Liver (tissue), 9 donors: ENCODE measurements around the gene PCDH12. TPM values are rescaled to one million over a fixed set of nuclear protein-coding genes. Genes with fewer than 3 reads are reported as not detected.
A peak's percentile ranks its signal among the peaks of the same experiment; 100 is the strongest.

Experiments
- DNase-seq: peaks from one replicate; pipeline ENCODE4 v3.0.0-alpha.2; 2017; ENCODE audit warnings: low spot score
- H3K27ac ChIP-seq, 2 donors: one replicate each; pipeline ENCODE4 v1.7.0; 2013; ENCODE audit warnings: inconsistent platforms in 2 of 2, low read length in 2 of 2, control low read depth in 1 of 2, low read depth in 1 of 2, mild to moderate bottlenecking in 1 of 2
- H3K27me3 ChIP-seq, 4 donors: one replicate each; pipeline versions ENCODE4 v1.6.1 to v1.7.0; 2013; ENCODE audit warnings: low read length in 3 of 4, inconsistent platforms in 1 of 4, mild to moderate bottlenecking in 1 of 4, moderate library complexity in 1 of 4; ENCODE audit not compliant: control insufficient read depth in 4 of 4, insufficient read depth in 4 of 4
- H3K36me3 ChIP-seq, 4 donors: one replicate each; pipeline versions ENCODE4 v1.6.1 to v1.7.0; 2013; ENCODE audit warnings: low read length in 3 of 4, mild to moderate bottlenecking in 3 of 4, low read depth in 1 of 4, moderate library complexity in 1 of 4; ENCODE audit not compliant: control insufficient read depth in 4 of 4, insufficient read depth in 3 of 4
- H3K4me1 ChIP-seq, 4 donors: one replicate each; pipeline versions ENCODE4 v1.6.1 to v1.7.0; 2013; ENCODE audit warnings: low read length in 3 of 4, mild to moderate bottlenecking in 3 of 4, moderate library complexity in 1 of 4; ENCODE audit not compliant: control insufficient read depth in 4 of 4, insufficient read depth in 4 of 4
- H3K4me3 ChIP-seq, 3 donors: one replicate each; pipeline versions ENCODE4 v1.6.1 to v1.7.0; 2013; ENCODE audit warnings: low read length in 3 of 3, control low read depth in 1 of 3, low read depth in 1 of 3, mild to moderate bottlenecking in 1 of 3
- H3K9ac ChIP-seq, 2 donors: one replicate each; pipeline ENCODE4 v1.7.0; 2013; ENCODE audit warnings: low read length in 2 of 2, mild to moderate bottlenecking in 2 of 2, moderate library complexity in 2 of 2, control low read depth in 1 of 2, low read depth in 1 of 2
- H3K9me3 ChIP-seq, 4 donors: one replicate each; pipeline versions ENCODE4 v1.6.1 to v1.7.0; 2013; ENCODE audit warnings: low read length in 3 of 4; ENCODE audit not compliant: control insufficient read depth in 4 of 4
- ATF3 ChIP-seq: IDR thresholded peaks from 2 replicates; pipeline ENCODE4 v1.6.1; 2016; ENCODE audit warnings: antibody characterized with exemption
- EGR1 ChIP-seq, 2 donors: IDR thresholded peaks; 2 replicates each; pipeline ENCODE4 v1.6.1; 2016 to 2018; ENCODE audit warnings: antibody characterized with exemption in 2 of 2, low read depth in 2 of 2
- FOXA1 ChIP-seq: IDR thresholded peaks from 2 replicates; pipeline ENCODE4 v1.6.1; 2016; ENCODE audit warnings: antibody characterized with exemption
- GABPA ChIP-seq, 2 donors: IDR thresholded peaks in 1 of 2; conservative IDR thresholded peaks in 1 of 2; 2 replicates each; pipeline ENCODE4 v1.6.1; 2016; ENCODE audit warnings: antibody characterized with exemption in 2 of 2, mild to moderate bottlenecking in 1 of 2, moderate library complexity in 1 of 2
- HNF4A ChIP-seq, 2 donors: conservative IDR thresholded peaks; 2 replicates each; pipeline ENCODE4 v1.6.1; 2016; ENCODE audit warnings: antibody characterized with exemption in 2 of 2, mild to moderate bottlenecking in 2 of 2
- HNF4G ChIP-seq: IDR thresholded peaks from 2 replicates; pipeline ENCODE4 v1.6.1; 2016; ENCODE audit warnings: antibody characterized with exemption
- JUND ChIP-seq, 2 donors: IDR thresholded peaks; 2 replicates each; pipeline ENCODE4 v1.6.1; 2016; ENCODE audit warnings: antibody characterized with exemption in 2 of 2
- NR2F2 ChIP-seq: IDR thresholded peaks from 2 replicates; pipeline ENCODE4 v1.6.1; 2016; ENCODE audit warnings: antibody characterized with exemption
- RAD21 ChIP-seq, 2 donors: IDR thresholded peaks; 2 replicates each; pipeline ENCODE4 v1.6.1; 2016; ENCODE audit warnings: antibody characterized with exemption in 2 of 2, mild to moderate bottlenecking in 2 of 2
- RXRA ChIP-seq, 2 donors: IDR thresholded peaks; 2 replicates each; pipeline ENCODE4 v1.6.1; 2017 to 2018; ENCODE audit warnings: antibody characterized with exemption in 2 of 2, mild to moderate bottlenecking in 1 of 2
- SP1 ChIP-seq: IDR thresholded peaks from 2 replicates; pipeline ENCODE4 v1.6.1; 2018; ENCODE audit warnings: antibody characterized with exemption, mild to moderate bottlenecking
- TAF1 ChIP-seq: conservative IDR thresholded peaks from 2 replicates; pipeline ENCODE4 v1.6.1; 2016; ENCODE audit warnings: antibody characterized with exemption, mild to moderate bottlenecking
- YY1 ChIP-seq: IDR thresholded peaks from 2 replicates; pipeline ENCODE4 v1.6.1; 2016; ENCODE audit warnings: antibody characterized with exemption, mild to moderate bottlenecking
- WGBS: extraction: QIAGEN DNeasy Blood & Tissue Kit; methylation state at CpG from one replicate; pipeline ENCODE4 v1.1.7; 2013; 5-methylcytosine and 5-hydroxymethylcytosine counted together
- polyA plus RNA-seq, 2 donors: library from polyadenylated mRNA; stranded (reverse) in 1 of 2; unstranded in 1 of 2; fragments of 200-250 nt in 1 of 2; fragments of >200 nt in 1 of 2; fragmentation: Nextera tagmentation in 1 of 2; extraction: Ambion mirVana in 1 of 2; gene quantifications; one replicate each; pipeline versions ENCODE4 v1.2.1 to v1.2.3, GENCODE V29; 2013 to 2015
- total RNA-seq, 2 donors: library from RNA; depleted of rRNA; stranded (reverse); fragments of >200 nt; gene quantifications; one replicate each; pipeline ENCODE4 v1.2.3, GENCODE V29; 2014
- TF ChIP-seq, protein P1 (sequence below): fragments of 150-350 bp; IDR thresholded peaks from 2 replicates; pipeline ENCODE4 v1.5.1; 2017; ENCODE audit warnings: improper control_type of control experiment, low read depth, low read length; ENCODE audit not compliant: missing input control
- TF ChIP-seq, protein P2 (sequence below): IDR thresholded peaks from 2 replicates; pipeline ENCODE4 v1.6.1; 2016; ENCODE audit warnings: antibody characterized with exemption
- TF ChIP-seq, protein P3 (sequence below): IDR thresholded peaks from 2 replicates; pipeline ENCODE4 v1.6.1; 2016; ENCODE audit warnings: antibody characterized with exemption, mild to moderate bottlenecking
- donor health status: healthy.
- donor health status: healthy.
- donor health status: healthy.
- donor health status: healthy.
- donor health status: healthy.

The PCDH12 gene
- total and polyA plus RNA-seq, 4 donors, result 0.74 to 4.9 (median 3.8) TPM

- DNase-seq, result peak; percentile 85
- Histone ChIP-seq H3K27me3 (no peaks in the 10 kb centered on the region), H3K36me3 (peaks cover 2 to 30% (median 20%) of the 10 kb centered on the region in 4 donors), H3K4me1 (peaks cover 0 to 8% (median 6%) of the 10 kb centered on the region in 4 donors), H3K4me3 (no peak overlapping the region), H3K9me3 (no peaks in the 10 kb centered on the region), H3K9ac (peak overlapping the region in 1 of 2 donors; percentile 46), H3K27ac (no peak overlapping the region)
- WGBS, result 8% methylated on average over 2 of the region's 2 CpGs
- TF ChIP-seq NR2F2 (no peak), YY1 (no peak), GABPA (IDR thresholded peaks at IDR 0.05 in 1 of 2, conservative IDR thresholded peaks at IDR 0.05 in 1 of 2) (no peak), ATF3 (no peak), EGR1 (IDR thresholded peaks at IDR 0.05; ENCODE audit: low read depth in 2 of 2) (no peak), HNF4A (conservative IDR thresholded peaks at IDR 0.05) (peak in 1 of 2 donors; percentile 22), RAD21 (IDR thresholded peaks at IDR 0.05) (peak; percentile 80 to 86)
- TF ChIP-seq, protein P1, sequence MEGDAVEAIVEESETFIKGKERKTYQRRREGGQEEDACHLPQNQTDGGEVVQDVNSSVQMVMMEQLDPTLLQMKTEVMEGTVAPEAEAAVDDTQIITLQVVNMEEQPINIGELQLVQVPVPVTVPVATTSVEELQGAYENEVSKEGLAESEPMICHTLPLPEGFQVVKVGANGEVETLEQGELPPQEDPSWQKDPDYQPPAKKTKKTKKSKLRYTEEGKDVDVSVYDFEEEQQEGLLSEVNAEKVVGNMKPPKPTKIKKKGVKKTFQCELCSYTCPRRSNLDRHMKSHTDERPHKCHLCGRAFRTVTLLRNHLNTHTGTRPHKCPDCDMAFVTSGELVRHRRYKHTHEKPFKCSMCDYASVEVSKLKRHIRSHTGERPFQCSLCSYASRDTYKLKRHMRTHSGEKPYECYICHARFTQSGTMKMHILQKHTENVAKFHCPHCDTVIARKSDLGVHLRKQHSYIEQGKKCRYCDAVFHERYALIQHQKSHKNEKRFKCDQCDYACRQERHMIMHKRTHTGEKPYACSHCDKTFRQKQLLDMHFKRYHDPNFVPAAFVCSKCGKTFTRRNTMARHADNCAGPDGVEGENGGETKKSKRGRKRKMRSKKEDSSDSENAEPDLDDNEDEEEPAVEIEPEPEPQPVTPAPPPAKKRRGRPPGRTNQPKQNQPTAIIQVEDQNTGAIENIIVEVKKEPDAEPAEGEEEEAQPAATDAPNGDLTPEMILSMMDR, result peak; percentile 74
- TF ChIP-seq, protein P2, sequence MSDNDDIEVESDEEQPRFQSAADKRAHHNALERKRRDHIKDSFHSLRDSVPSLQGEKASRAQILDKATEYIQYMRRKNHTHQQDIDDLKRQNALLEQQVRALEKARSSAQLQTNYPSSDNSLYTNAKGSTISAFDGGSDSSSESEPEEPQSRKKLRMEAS, result no peak
- TF ChIP-seq, protein P3, sequence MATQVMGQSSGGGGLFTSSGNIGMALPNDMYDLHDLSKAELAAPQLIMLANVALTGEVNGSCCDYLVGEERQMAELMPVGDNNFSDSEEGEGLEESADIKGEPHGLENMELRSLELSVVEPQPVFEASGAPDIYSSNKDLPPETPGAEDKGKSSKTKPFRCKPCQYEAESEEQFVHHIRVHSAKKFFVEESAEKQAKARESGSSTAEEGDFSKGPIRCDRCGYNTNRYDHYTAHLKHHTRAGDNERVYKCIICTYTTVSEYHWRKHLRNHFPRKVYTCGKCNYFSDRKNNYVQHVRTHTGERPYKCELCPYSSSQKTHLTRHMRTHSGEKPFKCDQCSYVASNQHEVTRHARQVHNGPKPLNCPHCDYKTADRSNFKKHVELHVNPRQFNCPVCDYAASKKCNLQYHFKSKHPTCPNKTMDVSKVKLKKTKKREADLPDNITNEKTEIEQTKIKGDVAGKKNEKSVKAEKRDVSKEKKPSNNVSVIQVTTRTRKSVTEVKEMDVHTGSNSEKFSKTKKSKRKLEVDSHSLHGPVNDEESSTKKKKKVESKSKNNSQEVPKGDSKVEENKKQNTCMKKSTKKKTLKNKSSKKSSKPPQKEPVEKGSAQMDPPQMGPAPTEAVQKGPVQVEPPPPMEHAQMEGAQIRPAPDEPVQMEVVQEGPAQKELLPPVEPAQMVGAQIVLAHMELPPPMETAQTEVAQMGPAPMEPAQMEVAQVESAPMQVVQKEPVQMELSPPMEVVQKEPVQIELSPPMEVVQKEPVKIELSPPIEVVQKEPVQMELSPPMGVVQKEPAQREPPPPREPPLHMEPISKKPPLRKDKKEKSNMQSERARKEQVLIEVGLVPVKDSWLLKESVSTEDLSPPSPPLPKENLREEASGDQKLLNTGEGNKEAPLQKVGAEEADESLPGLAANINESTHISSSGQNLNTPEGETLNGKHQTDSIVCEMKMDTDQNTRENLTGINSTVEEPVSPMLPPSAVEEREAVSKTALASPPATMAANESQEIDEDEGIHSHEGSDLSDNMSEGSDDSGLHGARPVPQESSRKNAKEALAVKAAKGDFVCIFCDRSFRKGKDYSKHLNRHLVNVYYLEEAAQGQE, result no peak
Measured at GRCh38 chr5:141992349-141992963, 34.5 kb upstream of the PCDH12 start.

DNA sequence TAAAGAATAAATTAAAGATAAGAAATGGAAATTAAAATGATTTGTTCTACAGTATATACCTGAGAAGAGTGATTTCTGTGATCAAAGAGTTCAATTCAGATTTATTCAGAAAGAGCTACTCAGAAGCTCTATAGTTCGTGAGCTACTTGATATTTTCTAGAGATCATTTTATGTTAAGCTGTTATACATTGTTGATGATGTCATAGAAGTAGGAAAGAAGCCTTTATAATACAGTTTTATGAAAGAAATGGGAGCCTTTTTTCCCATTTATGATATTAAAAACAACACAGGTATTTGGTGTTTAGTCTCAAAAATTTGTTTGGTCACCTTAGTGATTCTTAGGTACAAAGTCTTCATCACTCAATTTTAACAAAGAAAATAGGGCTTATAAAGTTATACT, 31.7 kb upstream of the PCDH12 start:
- no peak for DNase-seq
- peaks cover 0 to 5% (median 3%) of the 10 kb centered on the region in 4 donors for H3K4me1 ChIP-seq
- H3K4me3 ChIP-seq, result no peak overlapping the region
- H3K27me3 ChIP-seq, result no peaks in the 10 kb centered on the region
- H3K36me3 ChIP-seq, result peaks cover 3 to 47% (median 34%) of the 10 kb centered on the region in 4 donors
- 48% methylated on average over 1 of the region's 1 CpG for WGBS
- H3K27ac ChIP-seq, result no peak overlapping the region
- no peak overlapping the region for H3K9ac ChIP-seq
- no peaks in the 10 kb centered on the region for H3K9me3 ChIP-seq
- TF ChIP-seq EGR1 (IDR thresholded peaks at IDR 0.05; ENCODE audit: low read depth in 2 of 2) (no peak), FOXA1 (no peak), HNF4G (no peak), TAF1 (no peak), YY1 (no peak), SP1 (no peak), RXRA (IDR thresholded peaks at IDR 0.05) (no peak), JUND (IDR thresholded peaks at IDR 0.05) (no peak), ATF3 (no peak), GABPA (IDR thresholded peaks at IDR 0.05 in 1 of 2, conservative IDR thresholded peaks at IDR 0.05 in 1 of 2) (no peak)
- TF ChIP-seq, protein P3, result no peak
- TF ChIP-seq, protein P1, result no peak
